ENCODE data around the gene PDPK1.
A peak's percentile ranks its signal among the peaks of the same experiment; 100 is the strongest.
"Not testable (repeated sequence)": the region's sequence is repeated elsewhere in the genome, so short reads cannot be mapped to it uniquely, and the experiment has no call there.

Gene PDPK1

GRCh38 chr16:2550283-2550878 lies 12.6 kb downstream of the PDPK1 start:
- not testable (repeated sequence) for DNase-seq

DNA sequence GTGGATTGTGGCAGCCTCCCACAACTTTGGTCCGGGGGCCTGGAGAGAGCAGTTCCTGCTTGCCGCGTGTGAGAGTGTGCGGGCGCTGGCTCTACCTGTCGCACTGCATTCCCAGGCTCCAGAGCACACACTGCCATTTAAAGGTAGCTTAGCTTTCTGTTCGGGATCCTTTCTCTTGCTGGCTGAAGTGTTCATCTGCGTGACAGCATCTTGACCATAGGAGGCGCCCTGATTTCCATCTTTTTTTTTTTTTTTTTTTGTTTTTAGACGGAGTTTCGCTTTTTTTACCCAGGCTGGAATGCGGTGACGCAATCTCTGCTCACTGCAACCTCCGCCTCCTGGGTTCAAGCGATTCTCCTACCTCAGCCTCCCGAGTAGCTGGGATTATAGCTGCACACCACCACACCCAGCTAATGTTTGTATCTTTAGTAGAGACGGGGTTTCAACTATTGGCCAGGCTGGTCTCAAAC lies 13.6 kb downstream of the PDPK1 start:
- DNase-seq, result not testable (repeated sequence)

- DNase-seq, result not testable (repeated sequence)
Measured at GRCh38 chr16:2554709-2555425, 17.0 kb downstream of the PDPK1 start.

- not testable (repeated sequence) for DNase-seq
Measured at GRCh38 chr16:2557150-2557549, 19.3 kb downstream of the PDPK1 start.

- DNase-seq, result not testable (repeated sequence)
Measured at GRCh38 chr16:2560131-2560797, 22.4 kb downstream of the PDPK1 start.

DNA sequence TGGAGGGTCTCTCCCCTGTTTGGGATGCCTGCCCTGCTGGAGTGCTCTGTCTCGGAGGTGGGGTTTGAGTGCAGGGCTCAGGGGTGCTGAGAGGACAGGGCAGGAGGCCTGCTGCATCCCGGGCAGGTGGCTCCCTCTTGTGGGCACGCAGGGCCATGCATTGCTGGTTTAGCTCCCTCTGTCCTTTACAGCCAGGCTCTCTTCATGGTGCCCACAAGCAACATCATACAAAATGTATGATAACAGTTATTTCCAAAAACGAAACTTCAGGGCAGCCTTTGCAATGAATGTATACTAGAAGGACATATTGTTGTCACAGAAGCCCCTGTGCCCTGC lies 22.9 kb downstream of the PDPK1 start:
- peak; percentile 63 to 76 for DNase-seq

DNA sequence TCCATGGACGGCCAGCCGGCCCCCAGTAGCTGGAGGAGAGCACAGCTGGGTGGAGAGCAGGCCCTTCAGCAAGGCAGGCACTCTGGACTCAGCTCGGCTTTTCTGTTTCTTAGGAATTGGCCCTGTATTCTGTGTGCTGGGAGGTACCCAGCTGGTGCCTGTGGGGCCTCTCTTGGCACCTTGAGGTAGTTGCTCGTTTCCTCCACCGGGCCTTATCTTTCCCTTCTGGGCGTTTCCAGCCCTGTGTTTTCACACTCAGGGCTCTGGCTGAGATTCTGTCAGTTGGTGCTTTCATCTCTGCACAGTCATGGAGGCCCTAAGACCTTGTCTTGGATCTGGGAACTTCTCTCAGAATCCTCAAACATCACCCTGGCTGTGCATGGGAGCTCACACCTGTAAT lies 29.7 kb downstream of the PDPK1 start:
- DNase-seq, result not testable (repeated sequence)

GRCh38 chr16:2568573-2568972 lies 30.8 kb downstream of the PDPK1 start:
- DNase-seq, result not testable (repeated sequence)

DNA sequence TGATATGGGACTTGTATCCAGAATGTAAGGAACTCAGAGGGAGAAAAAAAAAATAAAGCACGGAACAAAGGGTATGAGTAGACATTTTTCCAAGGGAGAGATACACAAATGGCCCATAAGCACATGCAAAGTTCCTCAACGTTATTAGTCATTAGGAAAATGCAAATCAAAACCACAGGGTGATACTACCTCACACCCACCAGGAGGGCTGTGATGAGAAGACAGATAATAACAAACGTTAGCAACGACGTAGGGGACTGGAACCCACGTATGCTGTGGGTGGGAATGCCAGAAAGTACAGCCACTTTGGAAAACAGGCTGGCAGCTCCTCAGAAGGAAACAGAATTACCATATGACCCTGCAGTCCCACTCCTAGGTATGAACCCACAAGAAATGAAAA lies 34.9 kb downstream of the PDPK1 start:
- not testable (repeated sequence) for DNase-seq

DNA sequence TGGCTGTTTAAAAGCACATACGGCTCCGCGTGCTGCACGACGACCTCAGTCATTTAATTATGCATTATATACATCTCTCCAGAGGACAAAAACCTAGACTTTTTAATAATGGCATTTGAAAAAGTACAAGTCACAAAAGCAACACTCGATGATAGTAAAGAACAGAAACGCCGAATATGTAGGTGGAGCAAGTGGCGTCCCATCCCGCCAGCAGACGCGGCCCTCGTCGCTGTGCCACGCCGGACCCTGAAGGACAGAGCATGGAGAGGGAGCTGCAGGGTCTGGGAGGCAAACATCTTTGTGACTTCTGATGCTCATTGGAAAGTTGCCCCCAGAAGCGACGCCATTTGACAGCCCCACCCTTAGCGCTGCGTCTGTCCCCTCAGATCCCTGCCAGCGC lies 38.0 kb downstream of the PDPK1 start:
- DNase-seq, result not testable (repeated sequence)

GRCh38 chr16:2577044-2577443 lies 39.2 kb downstream of the PDPK1 start:
- not testable (repeated sequence) for DNase-seq

DNA sequence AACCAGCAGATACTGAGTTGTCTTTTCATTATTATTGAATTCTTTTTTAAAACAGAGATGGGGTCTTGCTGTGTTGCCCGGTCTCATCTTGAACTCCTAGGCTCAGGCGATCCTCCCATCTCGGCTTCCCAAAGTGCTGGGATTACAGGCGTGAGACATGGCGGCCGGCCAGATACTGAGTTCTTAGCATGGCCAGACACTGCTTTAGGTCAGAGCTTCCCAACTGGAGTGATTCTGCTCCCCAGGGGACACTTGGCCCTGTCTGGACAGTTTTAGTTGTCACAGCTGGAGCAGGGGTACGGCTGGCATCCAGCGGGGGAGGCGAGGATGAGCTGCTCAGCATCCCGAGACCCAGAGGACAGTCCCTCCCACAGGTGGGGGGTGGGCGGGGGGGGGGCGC lies 41.1 kb downstream of the PDPK1 start:
- not testable (repeated sequence) for DNase-seq

DNA sequence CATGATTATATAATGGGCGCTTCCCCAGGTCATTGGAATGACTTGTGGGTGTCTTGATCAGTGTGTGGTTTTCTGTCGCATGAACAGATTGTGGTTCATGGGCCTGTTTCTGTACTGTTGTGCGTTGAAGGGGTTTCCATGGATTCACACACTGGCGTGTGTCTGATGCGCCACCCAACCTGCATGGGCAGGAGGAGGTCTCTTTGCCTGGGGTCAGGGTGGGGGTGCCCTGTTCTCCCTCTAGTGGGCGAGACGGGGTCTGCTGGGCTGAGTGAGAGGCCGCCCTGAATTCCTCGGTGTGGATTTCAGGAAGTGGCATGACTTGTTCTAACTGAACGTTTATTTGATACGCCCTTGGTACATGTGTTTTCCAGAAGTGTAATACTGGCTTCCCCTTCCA lies 42.3 kb downstream of the PDPK1 start:
- DNase-seq, result not testable (repeated sequence)

GRCh38 chr16:2580818-2581217 lies 43.0 kb downstream of the PDPK1 start:
- not testable (repeated sequence) for DNase-seq

DNA sequence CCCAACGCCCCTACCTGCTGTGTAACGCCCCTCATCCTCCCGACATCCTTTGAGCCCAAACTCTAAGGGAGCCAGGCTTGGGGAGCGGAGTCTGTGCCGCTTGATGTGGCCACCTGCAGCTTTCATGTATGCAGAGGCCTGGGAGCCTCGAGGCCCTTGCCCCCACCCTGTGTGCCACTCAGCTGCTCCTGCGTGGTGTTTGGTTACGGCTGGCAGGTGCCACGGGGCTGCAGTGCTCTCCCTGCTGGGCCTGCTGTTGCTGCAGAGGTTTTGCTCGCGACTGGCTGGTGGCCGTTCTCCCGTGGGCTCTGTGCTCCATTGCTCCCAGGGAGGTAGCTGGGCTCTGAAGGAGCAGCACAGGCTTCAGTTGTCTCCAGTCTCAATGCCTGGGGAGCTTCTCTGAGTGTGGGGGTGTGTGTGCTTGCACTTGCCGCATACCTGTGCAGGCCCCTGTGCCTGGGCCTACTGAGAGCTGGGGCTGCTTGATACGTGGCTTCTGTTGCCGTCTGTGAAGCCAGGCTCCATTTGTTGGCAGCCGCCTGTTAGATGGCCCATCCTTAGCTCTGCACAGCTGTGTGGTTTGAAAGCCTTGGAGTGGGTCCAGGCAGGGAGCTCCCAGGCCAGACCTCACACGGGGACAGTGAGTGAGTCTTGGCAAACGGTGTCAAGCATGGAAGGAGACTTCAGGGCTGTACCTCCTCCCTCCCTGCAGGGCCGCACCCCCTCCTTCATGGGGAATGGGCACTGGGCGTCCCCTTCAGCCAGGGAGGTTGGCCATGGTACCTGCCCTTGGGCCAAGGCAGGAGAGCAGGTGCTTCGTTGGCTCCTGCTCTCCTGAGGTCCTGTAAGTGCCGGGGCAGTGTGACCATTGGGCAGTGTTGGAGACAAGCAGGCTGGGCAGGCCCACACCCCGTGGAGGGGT lies 47.2 kb downstream of the PDPK1 start:
- DNase-seq, result no peak

DNA sequence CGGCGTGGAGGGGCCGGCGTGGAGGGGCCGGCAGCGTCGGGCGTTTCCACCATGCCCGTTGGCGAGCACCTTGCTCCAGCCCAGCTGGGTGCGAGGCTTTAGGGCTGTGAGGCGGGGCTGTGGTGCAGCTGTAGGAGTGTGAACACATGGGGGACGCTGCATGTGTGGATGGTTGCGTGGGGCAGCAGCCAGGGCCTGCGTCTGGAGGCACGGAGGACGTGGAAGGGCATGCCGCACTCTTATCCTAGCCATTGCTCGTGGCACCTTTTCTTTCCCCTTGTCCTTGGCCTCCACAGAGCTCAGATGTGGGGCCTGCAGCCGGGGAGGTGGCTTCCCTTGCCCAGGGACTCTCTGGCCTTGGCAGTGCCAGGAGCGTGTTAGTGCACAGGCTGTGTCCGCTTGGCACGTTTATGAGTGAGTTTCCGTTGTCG lies 47.8 kb downstream of the PDPK1 start:
- DNase-seq, result no peak

GRCh38 chr16:2586241-2586640 lies 48.4 kb downstream of the PDPK1 start:
- peak in 1 of 2 donors; percentile 21 for DNase-seq

DNA sequence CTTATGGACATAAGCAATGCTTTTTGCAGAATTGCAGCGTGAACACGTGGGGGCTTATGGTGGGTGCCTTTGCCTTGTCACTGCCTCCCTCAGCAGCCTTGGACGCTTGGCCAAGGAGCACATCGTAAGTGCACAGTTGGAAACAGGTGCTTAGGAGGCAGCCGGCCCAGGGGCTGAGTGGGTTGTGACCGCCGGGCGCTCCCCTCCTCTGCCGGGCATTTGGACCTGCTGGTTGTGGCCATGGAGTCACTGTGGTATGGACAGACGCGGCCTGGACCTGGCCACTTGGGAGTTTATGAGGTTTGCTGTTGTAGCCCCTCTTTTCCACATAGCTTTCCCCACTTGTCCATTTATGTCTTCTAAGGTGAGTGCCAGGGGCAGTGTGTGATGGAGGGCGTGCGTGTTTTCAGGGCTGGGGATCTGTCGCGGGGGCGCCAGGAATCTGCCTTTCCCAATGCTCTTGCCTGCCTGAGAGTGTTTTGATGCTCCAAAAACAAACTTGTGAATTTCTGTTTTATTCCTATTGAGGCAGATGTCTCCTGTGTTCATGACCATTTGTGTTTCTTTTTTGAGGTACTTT lies 49.2 kb downstream of the PDPK1 start:
- DNase-seq, result no peak

DNA sequence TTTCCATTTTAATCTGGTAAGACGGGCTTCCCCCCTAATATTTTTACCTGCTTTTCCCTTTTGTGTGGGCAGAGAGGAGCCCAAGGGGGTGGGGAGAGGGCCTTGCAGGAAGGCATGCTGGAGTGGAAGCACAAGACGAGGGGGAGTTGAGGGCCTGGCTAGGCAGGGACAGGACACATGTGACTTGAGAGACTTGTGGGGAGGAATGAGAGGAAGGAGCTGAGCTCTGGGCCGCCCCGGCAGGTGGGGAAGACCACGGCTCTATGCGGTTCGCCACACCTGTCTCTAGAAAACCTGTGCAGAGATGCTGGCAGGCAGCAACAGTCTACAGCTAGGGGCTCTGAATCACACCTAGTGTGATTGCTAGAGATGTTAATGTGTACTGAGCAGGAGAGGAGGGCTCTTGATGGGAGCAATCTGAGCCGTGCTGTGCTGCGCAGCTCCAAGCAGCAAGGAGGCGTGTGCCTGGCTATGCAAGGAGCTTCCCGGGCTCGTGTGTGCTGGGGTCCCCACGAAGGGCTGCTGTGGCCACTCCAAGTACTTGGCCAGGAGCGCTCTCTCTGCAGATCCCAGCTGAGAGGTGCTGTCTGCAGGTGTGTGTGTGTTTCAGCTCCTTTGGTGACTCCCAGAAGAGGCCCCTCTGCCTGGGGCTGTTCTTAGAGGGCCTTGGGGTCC lies 50.2 kb downstream of the PDPK1 start:
- DNase-seq, result no peak

DNA sequence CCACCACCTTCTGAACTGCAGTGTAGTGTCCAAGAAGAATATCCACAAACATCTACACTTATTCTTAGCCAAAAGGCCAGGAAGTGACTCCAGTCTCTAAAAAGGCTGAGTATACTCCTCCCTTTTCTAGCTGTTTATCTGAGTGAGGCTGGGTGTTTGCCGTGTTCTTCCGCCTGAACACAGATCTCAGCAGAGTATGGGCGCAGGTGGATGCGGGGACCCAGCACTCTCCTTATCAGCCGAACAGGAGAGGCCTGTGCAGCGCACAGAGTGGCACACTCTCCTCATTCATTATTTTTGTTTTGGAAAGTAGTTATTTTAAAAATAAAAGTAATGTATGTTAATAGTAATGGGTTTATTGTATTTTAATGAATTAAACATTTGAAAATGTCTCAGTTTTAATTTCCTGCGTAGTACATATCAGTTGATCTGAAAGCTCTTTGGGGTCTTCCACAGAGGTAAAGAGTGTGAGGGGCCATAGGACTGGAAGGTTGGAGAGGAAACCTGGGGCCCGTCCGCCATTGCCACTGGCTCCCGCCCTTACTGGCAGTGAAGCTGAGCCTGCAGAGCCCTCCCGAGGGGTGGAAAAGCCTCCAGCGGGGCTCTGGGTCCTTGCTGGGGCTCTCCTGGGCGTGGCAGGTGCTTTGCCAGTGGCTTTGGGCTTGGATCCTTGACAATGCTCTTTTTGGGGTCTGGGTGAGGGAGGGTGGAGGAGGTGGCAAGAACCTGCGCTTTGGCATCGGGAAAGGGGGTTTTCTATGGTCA lies 53.8 kb downstream of the PDPK1 start:
- no peak for DNase-seq

- no peak for DNase-seq
Measured at GRCh38 chr16:2592786-2593185, 55.0 kb downstream of the PDPK1 start.

Data from stimulated activated CD4-positive, alpha-beta T cell treated with anti-CD3 and anti-CD28 coated beads, Interleukin-2, amount 100 ng/mL, for 24 hours (primary cell).